ENCODE results near the gene TMEM132D. TPM values are rescaled to one million over a fixed set of nuclear protein-coding genes. Genes with fewer than 3 reads are reported as not detected.

TMEM132D gene
- total RNA-seq (2021) (0.99 to 1.4 TPM (median 1.1 TPM) in 3 replicates), Bru-seq, nascent RNA (percentile 37 among the genes with signal in this experiment)
- long read RNA-seq, experiment 1, partial matches to known transcripts = 0 of 7 reads
- long read RNA-seq, experiment 1, other reads (novel, unspliced or antisense) = 7 of 7 reads
- long read RNA-seq, experiment 2, partial matches to known transcripts = 0 of 1 reads
- long read RNA-seq, experiment 2, other reads (novel, unspliced or antisense) = 1 of 1 reads
- long read RNA-seq, experiment 3 = 0 reads

DNA sequence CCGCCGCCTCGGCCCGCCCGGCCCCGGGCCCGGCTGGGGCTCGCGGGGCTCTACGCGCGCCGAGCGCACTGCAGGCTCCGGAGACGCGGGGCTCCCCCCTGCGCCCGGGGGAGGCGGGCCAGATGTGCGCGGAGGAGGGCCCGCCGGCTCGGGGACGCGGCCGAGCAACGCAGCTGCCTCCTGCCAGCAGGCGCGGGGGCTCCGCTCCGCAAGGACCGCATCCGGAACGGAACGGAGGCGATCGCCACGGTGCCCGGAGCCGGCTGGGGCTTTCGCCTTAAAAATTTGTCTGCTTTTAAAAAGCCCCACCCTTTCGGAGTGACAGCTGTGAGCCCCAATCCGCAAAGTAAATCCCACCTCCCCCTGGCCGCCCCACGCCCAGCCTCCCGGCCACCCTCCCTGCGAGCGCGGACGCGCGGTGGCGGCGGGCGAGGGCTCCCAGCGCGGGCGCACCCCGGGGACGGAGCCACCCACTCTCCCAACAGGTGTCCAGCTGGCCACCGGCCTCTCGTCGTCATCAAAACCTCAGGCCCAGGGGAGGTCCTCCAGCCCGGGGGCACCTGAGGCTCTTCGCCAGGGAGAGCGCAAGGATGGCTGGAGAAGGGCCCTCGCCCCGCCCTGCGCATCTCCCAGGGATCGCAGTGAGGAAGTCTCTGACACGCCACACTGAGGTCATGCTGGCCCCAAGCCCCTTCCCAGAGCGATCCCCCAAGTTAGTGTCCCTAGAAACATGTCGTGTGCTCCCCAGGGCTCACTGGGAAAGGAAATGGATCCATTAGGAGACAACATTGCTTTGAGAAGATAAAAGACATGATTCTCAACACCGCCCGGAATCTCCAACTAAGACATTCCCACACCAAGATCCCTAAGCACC, at the start of gene TMEM132D:
Gene TMEM132D (minus strand): TSS at position 70 of the 874 bp plus-strand sequence.
- H3K27ac Mint-ChIP-seq = no peak within 1 kb of the TSS
- TF ChIP-seq, protein P1, sequence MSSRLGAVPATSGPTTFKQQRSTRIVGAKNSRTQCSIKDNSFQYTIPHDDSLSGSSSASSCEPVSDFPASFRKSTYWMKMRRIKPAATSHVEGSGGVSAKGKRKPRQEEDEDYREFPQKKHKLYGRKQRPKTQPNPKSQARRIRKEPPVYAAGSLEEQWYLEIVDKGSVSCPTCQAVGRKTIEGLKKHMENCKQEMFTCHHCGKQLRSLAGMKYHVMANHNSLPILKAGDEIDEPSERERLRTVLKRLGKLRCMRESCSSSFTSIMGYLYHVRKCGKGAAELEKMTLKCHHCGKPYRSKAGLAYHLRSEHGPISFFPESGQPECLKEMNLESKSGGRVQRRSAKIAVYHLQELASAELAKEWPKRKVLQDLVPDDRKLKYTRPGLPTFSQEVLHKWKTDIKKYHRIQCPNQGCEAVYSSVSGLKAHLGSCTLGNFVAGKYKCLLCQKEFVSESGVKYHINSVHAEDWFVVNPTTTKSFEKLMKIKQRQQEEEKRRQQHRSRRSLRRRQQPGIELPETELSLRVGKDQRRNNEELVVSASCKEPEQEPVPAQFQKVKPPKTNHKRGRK (CRISPR knock-in tag; IDR thresholded peaks at IDR 0.05; ENCODE audit: borderline replicate concordance) = no peak
- TF ChIP-seq, protein P2, sequence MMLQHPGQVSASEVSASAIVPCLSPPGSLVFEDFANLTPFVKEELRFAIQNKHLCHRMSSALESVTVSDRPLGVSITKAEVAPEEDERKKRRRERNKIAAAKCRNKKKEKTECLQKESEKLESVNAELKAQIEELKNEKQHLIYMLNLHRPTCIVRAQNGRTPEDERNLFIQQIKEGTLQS (CRISPR knock-in tag; conservative IDR thresholded peaks at IDR 0.05) = no peak
- TF ChIP-seq, protein P3, sequence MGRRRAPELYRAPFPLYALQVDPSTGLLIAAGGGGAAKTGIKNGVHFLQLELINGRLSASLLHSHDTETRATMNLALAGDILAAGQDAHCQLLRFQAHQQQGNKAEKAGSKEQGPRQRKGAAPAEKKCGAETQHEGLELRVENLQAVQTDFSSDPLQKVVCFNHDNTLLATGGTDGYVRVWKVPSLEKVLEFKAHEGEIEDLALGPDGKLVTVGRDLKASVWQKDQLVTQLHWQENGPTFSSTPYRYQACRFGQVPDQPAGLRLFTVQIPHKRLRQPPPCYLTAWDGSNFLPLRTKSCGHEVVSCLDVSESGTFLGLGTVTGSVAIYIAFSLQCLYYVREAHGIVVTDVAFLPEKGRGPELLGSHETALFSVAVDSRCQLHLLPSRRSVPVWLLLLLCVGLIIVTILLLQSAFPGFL (CRISPR knock-in tag; IDR thresholded peaks at IDR 0.05; ENCODE audit: borderline replicate concordance) = no peak
- no peak for TF ChIP-seq CBFB (CRISPR knock-in tag; IDR thresholded peaks at IDR 0.05; ENCODE audit: low read depth)
- H3K4me3 Mint-ChIP-seq = peak within 1 kb of the TSS; percentile 70
- DNase-seq (ENCODE audit: low spot score) (peak; percentile 19), ATAC-seq (peak; percentile 72)
- peaks cover 73% of the 10 kb centered on the region for H3K27me3 Mint-ChIP-seq (ENCODE audit: low read depth)
- POLR2A ChIA-PET = no interaction called here
- CTCF ChIA-PET = interaction anchor here (2.0 kb wide), 1 partner anchor 110 kb away, joined by 6 read pairs; no protein-coding TSS in a partner anchor
- H3K36me3 Mint-ChIP-seq = peaks cover 71% of the 10 kb centered on the region
- peaks cover 65% of the 10 kb centered on the region for H3K9me3 Mint-ChIP-seq
- no peaks in the 10 kb centered on the region for H3K4me1 Mint-ChIP-seq

DNA sequence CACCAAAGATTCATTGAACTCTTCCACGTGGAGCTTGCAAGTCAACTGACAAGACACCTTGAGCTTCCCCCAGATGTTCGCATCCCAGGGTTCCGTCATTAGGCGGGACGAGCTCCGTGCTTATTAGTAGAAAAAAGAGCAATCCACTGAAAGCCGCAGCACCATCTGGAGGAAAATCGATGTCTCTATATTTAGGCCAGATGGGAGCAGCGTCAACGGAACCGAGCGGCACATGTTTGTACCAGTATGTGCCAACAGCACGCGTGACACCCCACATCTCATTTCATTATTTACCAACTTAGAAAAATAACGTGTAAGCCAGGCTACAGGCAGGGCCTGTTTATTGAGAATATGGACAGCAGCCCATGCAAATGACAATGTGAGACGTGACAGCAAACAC, 45.8 kb upstream of the TMEM132D start:
- Mint-ChIP-seq H3K4me3 (no peak overlapping the region), H3K9me3 (peaks cover 80% of the 10 kb centered on the region), H3K4me1 (no peaks in the 10 kb centered on the region), H3K27ac (no peak overlapping the region), H3K36me3 (peaks cover 67% of the 10 kb centered on the region), H3K27me3 (ENCODE audit: low read depth) (peaks cover 10% of the 10 kb centered on the region)
- no peak for TF ChIP-seq NFE2L1 (CRISPR knock-in tag; IDR thresholded peaks at IDR 0.05)
- POLR2A ChIA-PET = no interaction called here
- CTCF ChIA-PET = interaction anchor here (1.4 kb wide), 1 partner anchor 64 kb away, joined by 3 read pairs; no protein-coding TSS in a partner anchor
- no peak for ATAC-seq
- no peak for DNase-seq (ENCODE audit: low spot score)

DNA sequence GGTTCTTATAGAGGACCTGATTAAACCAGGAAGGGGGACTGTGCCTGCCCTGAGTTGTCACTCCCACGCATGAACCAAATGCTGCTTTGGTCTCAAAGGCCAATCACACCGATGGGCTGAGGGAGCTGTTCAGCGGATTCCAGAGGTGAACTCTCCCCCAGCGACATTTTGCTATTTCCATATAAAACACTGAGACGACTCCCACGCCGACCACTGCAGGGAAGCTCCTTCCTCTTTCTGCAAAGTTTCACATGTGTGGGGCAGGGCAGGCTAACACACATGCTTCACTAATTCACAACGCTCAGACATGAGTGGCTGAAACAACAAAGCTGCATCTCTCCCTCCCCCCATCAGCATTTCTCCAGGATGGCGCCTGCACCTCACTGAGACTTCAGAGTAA, 37.8 kb upstream of the TMEM132D start:
- no peak for ATAC-seq
- H3K27me3 Mint-ChIP-seq (ENCODE audit: low read depth) = peaks cover 22% of the 10 kb centered on the region
- CTCF ChIA-PET = interaction anchor here (1.0 kb wide), 1 partner anchor 73 kb away, joined by 3 read pairs; no protein-coding TSS in a partner anchor
- peaks cover 79% of the 10 kb centered on the region for H3K9me3 Mint-ChIP-seq
- POLR2A ChIA-PET = no interaction called here
- peaks cover 75% of the 10 kb centered on the region for H3K36me3 Mint-ChIP-seq
- H3K27ac Mint-ChIP-seq = no peak overlapping the region
- no peak for DNase-seq (ENCODE audit: low spot score)
- no peaks in the 10 kb centered on the region for H3K4me1 Mint-ChIP-seq
- no peak overlapping the region for H3K4me3 Mint-ChIP-seq
- TF ChIP-seq, protein P4, sequence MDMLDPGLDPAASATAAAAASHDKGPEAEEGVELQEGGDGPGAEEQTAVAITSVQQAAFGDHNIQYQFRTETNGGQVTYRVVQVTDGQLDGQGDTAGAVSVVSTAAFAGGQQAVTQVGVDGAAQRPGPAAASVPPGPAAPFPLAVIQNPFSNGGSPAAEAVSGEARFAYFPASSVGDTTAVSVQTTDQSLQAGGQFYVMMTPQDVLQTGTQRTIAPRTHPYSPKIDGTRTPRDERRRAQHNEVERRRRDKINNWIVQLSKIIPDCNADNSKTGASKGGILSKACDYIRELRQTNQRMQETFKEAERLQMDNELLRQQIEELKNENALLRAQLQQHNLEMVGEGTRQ (CRISPR knock-in tag; IDR thresholded peaks at IDR 0.05) = no peak
- TF ChIP-seq SP1 (CRISPR knock-in tag; conservative IDR thresholded peaks at IDR 0.05) = no peak
- TF ChIP-seq PRRX2 (CRISPR knock-in tag; IDR thresholded peaks at IDR 0.05) = no peak
- TF ChIP-seq ETV6 (CRISPR knock-in tag; IDR thresholded peaks at IDR 0.05) = no peak
- TF ChIP-seq, protein P5, sequence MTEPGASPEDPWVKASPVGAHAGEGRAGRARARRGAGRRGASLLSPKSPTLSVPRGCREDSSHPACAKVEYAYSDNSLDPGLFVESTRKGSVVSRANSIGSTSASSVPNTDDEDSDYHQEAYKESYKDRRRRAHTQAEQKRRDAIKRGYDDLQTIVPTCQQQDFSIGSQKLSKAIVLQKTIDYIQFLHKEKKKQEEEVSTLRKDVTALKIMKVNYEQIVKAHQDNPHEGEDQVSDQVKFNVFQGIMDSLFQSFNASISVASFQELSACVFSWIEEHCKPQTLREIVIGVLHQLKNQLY (CRISPR knock-in tag; IDR thresholded peaks at IDR 0.05) = no peak
- TF ChIP-seq, protein P6, sequence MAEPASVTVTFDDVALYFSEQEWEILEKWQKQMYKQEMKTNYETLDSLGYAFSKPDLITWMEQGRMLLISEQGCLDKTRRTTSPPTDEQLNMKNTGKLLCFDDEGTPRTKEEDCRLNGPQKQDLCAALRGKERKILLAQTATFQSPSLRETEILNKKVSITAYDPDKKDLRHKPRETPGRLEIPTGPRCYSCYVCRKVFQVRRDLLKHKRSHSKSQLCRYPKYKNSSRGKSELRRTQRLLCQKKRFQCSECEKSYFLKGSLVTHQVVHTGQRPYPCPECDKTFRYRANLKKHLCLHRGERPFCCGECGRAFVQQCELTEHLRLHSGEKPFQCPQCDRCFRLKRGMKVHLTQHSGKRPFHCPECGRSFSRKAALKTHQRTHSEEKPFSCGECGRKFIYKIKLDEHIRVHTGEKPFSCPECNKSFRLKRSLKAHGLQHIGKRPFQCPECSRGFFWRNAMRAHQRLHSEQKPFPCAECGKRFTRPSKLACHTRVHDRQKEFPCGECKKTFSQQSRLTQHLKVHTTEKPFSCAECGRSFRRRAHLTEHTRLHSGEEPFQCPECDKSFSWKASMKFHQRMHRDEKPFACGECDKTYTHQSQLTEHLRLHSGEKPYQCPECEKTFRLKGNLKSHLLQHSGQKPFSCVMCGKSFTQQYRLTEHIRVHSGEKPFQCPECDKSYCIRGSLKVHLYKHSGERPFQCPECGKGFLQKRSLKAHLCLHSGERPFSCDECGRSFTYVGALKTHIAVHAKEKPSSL (CRISPR knock-in tag; conservative IDR thresholded peaks at IDR 0.05) = no peak
- TF ChIP-seq, protein P7, sequence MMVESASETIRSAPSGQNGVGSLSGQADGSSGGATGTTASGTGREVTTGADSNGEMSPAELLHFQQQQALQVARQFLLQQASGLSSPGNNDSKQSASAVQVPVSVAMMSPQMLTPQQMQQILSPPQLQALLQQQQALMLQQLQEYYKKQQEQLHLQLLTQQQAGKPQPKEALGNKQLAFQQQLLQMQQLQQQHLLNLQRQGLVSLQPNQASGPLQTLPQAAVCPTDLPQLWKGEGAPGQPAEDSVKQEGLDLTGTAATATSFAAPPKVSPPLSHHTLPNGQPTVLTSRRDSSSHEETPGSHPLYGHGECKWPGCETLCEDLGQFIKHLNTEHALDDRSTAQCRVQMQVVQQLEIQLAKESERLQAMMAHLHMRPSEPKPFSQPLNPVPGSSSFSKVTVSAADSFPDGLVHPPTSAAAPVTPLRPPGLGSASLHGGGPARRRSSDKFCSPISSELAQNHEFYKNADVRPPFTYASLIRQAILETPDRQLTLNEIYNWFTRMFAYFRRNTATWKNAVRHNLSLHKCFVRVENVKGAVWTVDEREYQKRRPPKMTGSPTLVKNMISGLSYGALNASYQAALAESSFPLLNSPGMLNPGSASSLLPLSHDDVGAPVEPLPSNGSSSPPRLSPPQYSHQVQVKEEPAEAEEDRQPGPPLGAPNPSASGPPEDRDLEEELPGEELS (CRISPR knock-in tag; IDR thresholded peaks at IDR 0.05) = no peak
- TF ChIP-seq, protein P8, sequence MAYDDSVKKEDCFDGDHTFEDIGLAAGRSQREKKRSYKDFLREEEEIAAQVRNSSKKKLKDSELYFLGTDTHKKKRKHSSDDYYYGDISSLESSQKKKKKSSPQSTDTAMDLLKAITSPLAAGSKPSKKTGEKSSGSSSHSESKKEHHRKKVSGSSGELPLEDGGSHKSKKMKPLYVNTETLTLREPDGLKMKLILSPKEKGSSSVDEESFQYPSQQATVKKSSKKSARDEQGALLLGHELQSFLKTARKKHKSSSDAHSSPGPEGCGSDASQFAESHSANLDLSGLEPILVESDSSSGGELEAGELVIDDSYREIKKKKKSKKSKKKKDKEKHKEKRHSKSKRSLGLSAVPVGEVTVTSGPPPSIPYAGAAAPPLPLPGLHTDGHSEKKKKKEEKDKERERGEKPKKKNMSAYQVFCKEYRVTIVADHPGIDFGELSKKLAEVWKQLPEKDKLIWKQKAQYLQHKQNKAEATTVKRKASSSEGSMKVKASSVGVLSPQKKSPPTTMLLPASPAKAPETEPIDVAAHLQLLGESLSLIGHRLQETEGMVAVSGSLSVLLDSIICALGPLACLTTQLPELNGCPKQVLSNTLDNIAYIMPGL (CRISPR knock-in tag; IDR thresholded peaks at IDR 0.05) = no peak
- TF ChIP-seq, protein P9, sequence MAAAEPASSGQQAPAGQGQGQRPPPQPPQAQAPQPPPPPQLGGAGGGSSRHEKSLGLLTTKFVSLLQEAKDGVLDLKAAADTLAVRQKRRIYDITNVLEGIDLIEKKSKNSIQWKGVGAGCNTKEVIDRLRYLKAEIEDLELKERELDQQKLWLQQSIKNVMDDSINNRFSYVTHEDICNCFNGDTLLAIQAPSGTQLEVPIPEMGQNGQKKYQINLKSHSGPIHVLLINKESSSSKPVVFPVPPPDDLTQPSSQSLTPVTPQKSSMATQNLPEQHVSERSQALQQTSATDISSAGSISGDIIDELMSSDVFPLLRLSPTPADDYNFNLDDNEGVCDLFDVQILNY (CRISPR knock-in tag; IDR thresholded peaks at IDR 0.05) = no peak
- TF ChIP-seq ZNF416 (CRISPR knock-in tag; IDR thresholded peaks at IDR 0.05) = no peak
- TF ChIP-seq MXD4 (CRISPR knock-in tag; IDR thresholded peaks at IDR 0.05; ENCODE audit: borderline replicate concordance) = no peak
- TF ChIP-seq EMX1 (CRISPR knock-in tag; IDR thresholded peaks at IDR 0.05) = no peak

All from WTC11 (cell line).